HFF-Myc (cell line): ENCODE measurements around the gene SDHD.
"Not testable (repeated sequence)": the region's sequence is repeated elsewhere in the genome, so short reads cannot be mapped to it uniquely, and the experiment has no call there.

Source experiments
- DNase-seq: peaks from one replicate; pipeline ENCODE4 v3.0.0-alpha.2; 2011; ENCODE audit warnings: low read depth; ENCODE audit errors: extremely low read depth
- H3K4me3 ChIP-seq: replicated peaks from 2 replicates; pipeline ENCODE4 v1.5.1; 2011; ENCODE audit warnings: low read depth, mild to moderate bottlenecking, control low read depth, low read length
- TF ChIP-seq, protein P1 (sequence below): IDR thresholded peaks from 2 replicates; pipeline ENCODE4 v1.5.1; 2012; ENCODE audit warnings: mild to moderate bottlenecking, low read depth, low read length, control low read depth; ENCODE audit errors: missing control alignments

SDHD gene

DNA sequence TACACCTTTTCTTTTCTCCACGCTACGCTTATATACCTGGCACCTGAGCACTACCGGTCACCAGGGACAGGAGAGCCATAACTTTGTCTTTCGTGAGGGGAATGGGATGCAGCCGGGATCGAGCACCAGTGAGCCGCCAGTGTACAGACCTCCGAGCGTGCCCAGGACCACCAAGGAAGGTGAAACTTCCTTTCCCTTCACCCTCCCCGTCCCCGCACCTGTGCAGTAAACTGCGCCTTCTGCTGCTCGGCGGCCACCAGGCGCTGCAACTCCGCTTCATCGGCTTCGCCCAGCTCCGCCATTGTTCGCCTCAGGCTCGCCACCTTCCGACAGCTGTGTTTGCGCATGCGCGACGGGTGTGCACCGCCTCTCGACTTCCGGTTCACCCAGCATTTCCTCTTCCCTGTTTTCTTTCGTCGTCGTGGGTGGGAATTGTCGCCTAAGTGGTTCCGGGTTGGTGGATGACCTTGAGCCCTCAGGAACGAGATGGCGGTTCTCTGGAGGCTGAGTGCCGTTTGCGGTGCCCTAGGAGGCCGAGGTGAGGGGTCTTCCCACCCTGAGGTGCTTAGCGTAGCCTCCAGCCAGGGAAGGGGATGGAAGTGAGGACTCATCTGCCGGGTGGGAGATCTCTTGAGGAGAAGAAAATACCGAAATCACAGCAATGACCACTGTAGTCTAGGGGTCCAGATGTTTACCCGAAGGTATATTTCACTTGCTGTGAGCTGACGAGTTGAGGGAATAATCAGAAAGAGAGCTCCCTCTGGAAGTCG lies at the start of gene SDHD, which contains the start of gene TIMM8B:
SDHD (plus strand) TSS at position 452 of the 770 bp plus-strand sequence; CDS start at position 487, 35 bp downstream.
TIMM8B (minus strand) TSS at position 335 of the 770 bp plus-strand sequence; CDS start at position 302, 33 bp downstream.
- peak within 1 kb of the TSS; percentile 90 for H3K4me3 ChIP-seq
- DNase-seq = peak; percentile 96
- TF ChIP-seq, protein P1, sequence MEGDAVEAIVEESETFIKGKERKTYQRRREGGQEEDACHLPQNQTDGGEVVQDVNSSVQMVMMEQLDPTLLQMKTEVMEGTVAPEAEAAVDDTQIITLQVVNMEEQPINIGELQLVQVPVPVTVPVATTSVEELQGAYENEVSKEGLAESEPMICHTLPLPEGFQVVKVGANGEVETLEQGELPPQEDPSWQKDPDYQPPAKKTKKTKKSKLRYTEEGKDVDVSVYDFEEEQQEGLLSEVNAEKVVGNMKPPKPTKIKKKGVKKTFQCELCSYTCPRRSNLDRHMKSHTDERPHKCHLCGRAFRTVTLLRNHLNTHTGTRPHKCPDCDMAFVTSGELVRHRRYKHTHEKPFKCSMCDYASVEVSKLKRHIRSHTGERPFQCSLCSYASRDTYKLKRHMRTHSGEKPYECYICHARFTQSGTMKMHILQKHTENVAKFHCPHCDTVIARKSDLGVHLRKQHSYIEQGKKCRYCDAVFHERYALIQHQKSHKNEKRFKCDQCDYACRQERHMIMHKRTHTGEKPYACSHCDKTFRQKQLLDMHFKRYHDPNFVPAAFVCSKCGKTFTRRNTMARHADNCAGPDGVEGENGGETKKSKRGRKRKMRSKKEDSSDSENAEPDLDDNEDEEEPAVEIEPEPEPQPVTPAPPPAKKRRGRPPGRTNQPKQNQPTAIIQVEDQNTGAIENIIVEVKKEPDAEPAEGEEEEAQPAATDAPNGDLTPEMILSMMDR = no peak

GRCh38 chr11:112037527-112037926 lies 49.1 kb upstream of the SDHD start:
- TF ChIP-seq, protein P1 = no peak
- no peak overlapping the region for H3K4me3 ChIP-seq
- no peak for DNase-seq

GRCh38 chr11:112042161-112042960 lies 44.3 kb upstream of the SDHD start:
- TF ChIP-seq, protein P1 = no peak
- DNase-seq = no peak
- H3K4me3 ChIP-seq = no peak overlapping the region

GRCh38 chr11:112042961-112043304 lies 43.7 kb upstream of the SDHD start:
- H3K4me3 ChIP-seq = no peak overlapping the region
- TF ChIP-seq, protein P1 = no peak
- no peak for DNase-seq

- H3K4me3 ChIP-seq = no peak overlapping the region
- DNase-seq = no peak
- TF ChIP-seq, protein P1 = no peak
Observed at GRCh38 chr11:112044961-112045360, 41.7 kb upstream of the SDHD start.

- not testable (repeated sequence) for H3K4me3 ChIP-seq, DNase-seq
Observed at GRCh38 chr11:112046647-112047046, 40.0 kb upstream of the SDHD start.

GRCh38 chr11:112048256-112048655 lies 38.4 kb upstream of the SDHD start:
- H3K4me3 ChIP-seq, DNase-seq: not testable (repeated sequence)
